H9 (cell line): Measurements from ENCODE around the gene DNAJB11. TPM values are rescaled to one million over a fixed set of nuclear protein-coding genes. Genes with fewer than 3 reads are reported as not detected.

Source experiments
- DNase-seq: peaks from one replicate; pipeline ENCODE4 v3.0.0-alpha.2; 2017
- H2AFZ ChIP-seq: one replicate; pipeline ENCODE4 v1.6.1; 2013; ENCODE audit warnings: mild to moderate bottlenecking, low read length, control low read depth, moderate library complexity
- H2AK5ac ChIP-seq: 2 replicates; pipeline ENCODE4 v1.6.1; 2013; ENCODE audit warnings: low read length, control low read depth, mixed read lengths; ENCODE audit not compliant: insufficient read length
- H2BK120ac ChIP-seq: one replicate; pipeline ENCODE4 v1.6.1; 2013; ENCODE audit warnings: low read depth, mild to moderate bottlenecking, low read length, control low read depth, inconsistent platforms; ENCODE audit not compliant: poor library complexity, severe bottlenecking
- H2BK12ac ChIP-seq: 2 replicates; pipeline ENCODE4 v1.6.1; 2013; ENCODE audit warnings: low read length, control low read depth, mixed read lengths, low read depth; ENCODE audit not compliant: insufficient read length
- H2BK15ac ChIP-seq: 2 replicates; pipeline ENCODE4 v1.6.1; 2013; ENCODE audit warnings: low read depth, low read length, control low read depth
- H2BK20ac ChIP-seq: one replicate; pipeline ENCODE4 v1.6.1; 2013; ENCODE audit warnings: low read depth, mild to moderate bottlenecking, low read length, control low read depth, inconsistent platforms; ENCODE audit not compliant: poor library complexity, severe bottlenecking
- H2BK5ac ChIP-seq: 2 replicates; pipeline ENCODE4 v1.6.1; 2013; ENCODE audit warnings: low read length, control low read depth, mixed read lengths; ENCODE audit not compliant: insufficient read length
- H3K14ac ChIP-seq: 2 replicates; pipeline ENCODE4 v1.6.1; 2013; ENCODE audit warnings: low read length, control low read depth; ENCODE audit not compliant: insufficient read depth
- H3K18ac ChIP-seq: 2 replicates; pipeline ENCODE4 v1.6.1; 2013; ENCODE audit warnings: low read depth, mild to moderate bottlenecking, mixed read lengths, low read length, control low read depth; ENCODE audit not compliant: insufficient read length
- H3K23ac ChIP-seq: 2 replicates; pipeline ENCODE4 v1.6.1; 2013; ENCODE audit warnings: low read length, control low read depth, mixed read lengths, low read depth; ENCODE audit not compliant: insufficient read length
- H3K23me2 ChIP-seq: 2 replicates; pipeline ENCODE4 v1.6.1; 2013; ENCODE audit warnings: low read depth, mild to moderate bottlenecking, mixed read lengths, low read length, control low read depth; ENCODE audit not compliant: insufficient read length, poor library complexity, severe bottlenecking
- H3K27ac ChIP-seq: 2 replicates; pipeline ENCODE4 v1.5.1; 2013; ENCODE audit warnings: low read length, control low read depth, mixed read lengths, low read depth; ENCODE audit not compliant: insufficient read length
- H3K27me3 ChIP-seq: 2 replicates; pipeline ENCODE4 v1.6.1; 2013; ENCODE audit warnings: low read length, control low read depth, inconsistent platforms; ENCODE audit not compliant: insufficient read depth
- H3K4ac ChIP-seq: 2 replicates; pipeline ENCODE4 v1.6.1; 2013; ENCODE audit warnings: low read depth, mild to moderate bottlenecking, control low read depth, inconsistent platforms, low read length, moderate library complexity
- H3K4me1 ChIP-seq: 2 replicates; pipeline ENCODE4 v1.6.1; 2013; ENCODE audit warnings: low read length, control low read depth, inconsistent platforms; ENCODE audit not compliant: insufficient read depth
- H3K4me2 ChIP-seq: 2 replicates; pipeline ENCODE4 v1.6.1; 2013; ENCODE audit warnings: low read length, control low read depth, mixed read lengths; ENCODE audit not compliant: insufficient read length, insufficient read depth
- H3K56ac ChIP-seq: 2 replicates; pipeline ENCODE4 v1.6.1; 2013; ENCODE audit warnings: low read depth, mild to moderate bottlenecking, mixed read lengths, low read length, control low read depth; ENCODE audit not compliant: insufficient read length
- H3K79me1 ChIP-seq: 2 replicates; pipeline ENCODE4 v1.6.1; 2013; ENCODE audit warnings: low read depth, mild to moderate bottlenecking, moderate library complexity, low read length, control low read depth, inconsistent platforms; ENCODE audit not compliant: insufficient read depth, poor library complexity, severe bottlenecking
- H3K79me2 ChIP-seq: 2 replicates; pipeline ENCODE4 v1.6.1; 2013; ENCODE audit warnings: low read length, control low read depth, inconsistent platforms; ENCODE audit not compliant: insufficient read depth
- H3K9ac ChIP-seq: 2 replicates; pipeline ENCODE4 v1.6.1; 2013; ENCODE audit warnings: low read length, control low read depth, mixed read lengths; ENCODE audit not compliant: insufficient read length; ENCODE audit errors: extremely low read depth
- H3K9me3 ChIP-seq: one replicate; pipeline ENCODE4 v1.6.1; 2013; ENCODE audit warnings: low read depth, low read length, inconsistent platforms; ENCODE audit not compliant: control insufficient read depth
- H3T11ph ChIP-seq: one replicate; pipeline ENCODE4 v1.6.1; 2013; ENCODE audit warnings: mild to moderate bottlenecking, low read length, control low read depth, inconsistent platforms
- H4K20me1 ChIP-seq: one replicate; pipeline ENCODE4 v1.6.1; 2013; ENCODE audit not compliant: control insufficient read depth, insufficient read length, insufficient read depth
- H4K5ac ChIP-seq: 2 replicates; pipeline ENCODE4 v1.6.1; 2013; ENCODE audit warnings: low read depth, mild to moderate bottlenecking, mixed read lengths, low read length, control low read depth; ENCODE audit not compliant: insufficient read length
- H4K8ac ChIP-seq: replicated peaks from 2 replicates; pipeline ENCODE4 v1.6.1; 2013; ENCODE audit warnings: low read length, control low read depth, mixed read lengths, low read depth; ENCODE audit not compliant: insufficient read length
- H4K91ac ChIP-seq: 2 replicates; pipeline ENCODE4 v1.6.1; 2013; ENCODE audit warnings: low read depth, mild to moderate bottlenecking, moderate library complexity, mixed read lengths, low read length, control low read depth; ENCODE audit not compliant: insufficient read length
- H3K27ac Mint-ChIP-seq, 3 experiments: 2 replicates in 2 of 3; 3 replicates in 1 of 3; pipeline ENCODE4 v1.8.0; 2020 to 2021; ENCODE audit warnings: mixed read lengths in 3 of 3, mild to moderate bottlenecking in 1 of 3, moderate library complexity in 1 of 3
- H3K27me3 Mint-ChIP-seq: 2 replicates; pipeline ENCODE4 v1.8.0; 2021; ENCODE audit warnings: low read depth, mild to moderate bottlenecking, moderate library complexity, mixed read lengths
- H3K36me3 Mint-ChIP-seq, 3 experiments: 2 replicates in 2 of 3; 3 replicates in 1 of 3; pipeline ENCODE4 v1.8.0; 2020 to 2021; ENCODE audit warnings: low read depth in 3 of 3, mixed read lengths in 3 of 3; ENCODE audit not compliant: insufficient read depth in 1 of 3
- H3K4me1 Mint-ChIP-seq, 2 experiments: 2 replicates each; pipeline ENCODE4 v1.8.0; 2020; ENCODE audit warnings: mixed read lengths in 2 of 2
- H3K4me3 Mint-ChIP-seq, 2 experiments: 2 replicates in 1 of 2; 3 replicates in 1 of 2; pipeline ENCODE4 v1.8.0; 2020 to 2021; ENCODE audit warnings: mild to moderate bottlenecking in 2 of 2, mixed read lengths in 2 of 2, moderate library complexity in 1 of 2
- H3K9me3 Mint-ChIP-seq, 2 experiments: 2 replicates in 1 of 2; 3 replicates in 1 of 2; pipeline ENCODE4 v1.8.0; 2020; ENCODE audit warnings: mild to moderate bottlenecking in 2 of 2, mixed read lengths in 2 of 2, moderate library complexity in 1 of 2
- CTCF ChIP-seq: fragments of 200-600 bp; sonication (generic); conservative IDR thresholded peaks from 3 replicates; pipeline ENCODE4 v1.8.0; 2021; ENCODE audit warnings: antibody characterized with exemption, mild to moderate bottlenecking
- WGBS: extraction: QIAGEN DNeasy Blood & Tissue Kit; methylation state at CpG from one replicate; pipeline ENCODE4 v1.1.7; 2013; ENCODE audit warnings: missing lambda C conversion rate, low lambda C conversion rate, mixed read lengths; ENCODE audit not compliant: insufficient read length; ENCODE audit errors: extremely low coverage; 5-methylcytosine and 5-hydroxymethylcytosine counted together
- total RNA-seq: library from RNA; stranded (reverse); gene quantifications from 2 replicates; pipeline ENCODE4 v1.2.1, GENCODE V29; 2021

DNAJB11 gene
- total RNA-seq, 1 experiment from 2014 or later: 61.2 TPM

- no peaks in the 10 kb centered on the region; the same call in 1 of the 2 replicates for H3K4me1 ChIP-seq
- no peak overlapping the region for H3K14ac ChIP-seq
- H2BK5ac ChIP-seq: no peak overlapping the region
- DNase-seq: no peak
- no peak overlapping the region for H3K56ac ChIP-seq
- no peak overlapping the region for H3T11ph ChIP-seq
- H2BK120ac ChIP-seq: no peak overlapping the region
- no peak overlapping the region for H3K18ac ChIP-seq
- no peak overlapping the region for H3K27ac ChIP-seq
- Mint-ChIP-seq H3K9me3 (no peaks in the 10 kb centered on the region), H3K27me3 (peaks cover 27% of the 10 kb centered on the region), H3K4me3 (no peak overlapping the region), H3K4me1 (peaks cover 8 to 9% of the 10 kb centered on the region in 2 experiments), H3K27ac (no peak overlapping the region), H3K36me3 (no peaks in the 10 kb centered on the region)
- WGBS: no CpG with 5 or more reads among the region's 5 CpGs
- no peak overlapping the region for H3K9ac ChIP-seq
- no peak overlapping the region for H2BK20ac ChIP-seq
- no peak overlapping the region for H3K4ac ChIP-seq
- H3K23ac ChIP-seq: no peak overlapping the region
- H3K27me3 ChIP-seq: no peaks in the 10 kb centered on the region
- H2AK5ac ChIP-seq: no peak overlapping the region
- no peak for TF ChIP-seq CTCF
- no peaks in the 10 kb centered on the region for H4K20me1 ChIP-seq
- H3K23me2 ChIP-seq: no peaks in the 10 kb centered on the region
- no peak overlapping the region for H4K5ac ChIP-seq
- H2BK15ac ChIP-seq: no peak overlapping the region
- H3K4me2 ChIP-seq: no peak overlapping the region
- H4K91ac ChIP-seq: no peak overlapping the region
- no peaks in the 10 kb centered on the region for H3K79me2 ChIP-seq
- no peak overlapping the region for H4K8ac ChIP-seq
- no peak overlapping the region for H2BK12ac ChIP-seq
- H2AFZ ChIP-seq: no peak overlapping the region
- no peaks in the 10 kb centered on the region for H3K79me1 ChIP-seq
- no peaks in the 10 kb centered on the region for H3K9me3 ChIP-seq
Observed at GRCh38 chr3:186619787-186620212, 49.3 kb downstream of the DNAJB11 start.
